Caco-2 (cell line): Measurements from ENCODE around the gene RBM33. TPM values are rescaled to one million over a fixed set of nuclear protein-coding genes. Genes with fewer than 3 reads are reported as not detected.
A peak's percentile ranks its signal among the peaks of the same experiment; 100 is the strongest.

Source experiments
- BruUV-seq: library from RNA; stranded (reverse); fragments of 400-500 nt; replicated peaks from 2 replicates; lab custom pipeline; 2021; lab: Mats Ljungman, UMichigan
- CTCF ChIA-PET: fragments of 300-600 bp; sonication (Branson Sonifier 250); formaldehyde crosslinking; loops from one replicate; lab custom pipeline; 2022; ENCODE audit warnings: antibody characterized with exemption; lab: Charles Lee
- POLR2A ChIA-PET: fragments of 300-600 bp; sonication (Branson Sonifier 250); formaldehyde crosslinking; loops from one replicate; lab custom pipeline; 2022; ENCODE audit warnings: antibody characterized with exemption; lab: Charles Lee
- DNase-seq, 2 experiments: peaks; one replicate each; pipeline versions ENCODE4 v3.0.0 to v3.0.0-alpha.2; 2020 to 2022
- H3K27me3 ChIP-seq: replicated peaks from 2 replicates; pipeline ENCODE4 v1.6.0; 2011; ENCODE audit warnings: low read length; ENCODE audit not compliant: control insufficient read depth, insufficient read depth
- H3K36me3 ChIP-seq: 2 replicates; pipeline ENCODE4 v1.5.1; 2011; ENCODE audit warnings: low read length; ENCODE audit not compliant: control insufficient read depth, insufficient read depth
- H3K4me1 ChIP-seq: fragments of 250-450 bp; sonication (Bioruptor Pico); 2 replicates; pipeline ENCODE4 v1.5.1; 2020; ENCODE audit warnings: mild to moderate bottlenecking
- H3K4me3 ChIP-seq: 2 replicates; pipeline ENCODE4 v1.5.1; 2011; ENCODE audit warnings: low read depth, mild to moderate bottlenecking, control low read depth, low read length
- H3K9me3 ChIP-seq: fragments of 250-450 bp; sonication (Bioruptor Pico); 2 replicates; pipeline ENCODE4 v1.5.1; 2020; ENCODE audit warnings: mild to moderate bottlenecking, moderate library complexity
- H3K27ac Mint-ChIP-seq: one replicate; pipeline ENCODE4 v1.8.0; 2022; ENCODE audit warnings: mixed read lengths; ENCODE audit not compliant: unreplicated experiment
- H3K27me3 Mint-ChIP-seq: one replicate; pipeline ENCODE4 v1.8.0; 2022; ENCODE audit warnings: mixed read lengths; ENCODE audit not compliant: insufficient read depth, unreplicated experiment
- H3K36me3 Mint-ChIP-seq: one replicate; pipeline ENCODE4 v1.8.0; 2022; ENCODE audit warnings: mild to moderate bottlenecking, mixed read lengths; ENCODE audit not compliant: insufficient read depth, unreplicated experiment
- H3K4me1 Mint-ChIP-seq: one replicate; pipeline ENCODE4 v1.8.0; 2022; ENCODE audit warnings: low read depth, mixed read lengths; ENCODE audit not compliant: unreplicated experiment
- H3K4me3 Mint-ChIP-seq: one replicate; pipeline ENCODE4 v1.8.0; 2022; ENCODE audit warnings: mild to moderate bottlenecking, moderate library complexity, mixed read lengths; ENCODE audit not compliant: unreplicated experiment
- H3K9me3 Mint-ChIP-seq: one replicate; pipeline ENCODE4 v1.8.0; 2022; ENCODE audit warnings: mixed read lengths; ENCODE audit not compliant: unreplicated experiment
- intact Hi-C: fragments of 100-400 bp; cut with micrococcal nuclease; formaldehyde crosslinking; loops from one replicate; pipeline ENCODE4 v1.10.0; 2022; ENCODE audit not compliant: unreplicated experiment
- total RNA-seq: library from RNA; stranded (reverse); gene quantifications from 2 replicates; pipeline ENCODE4 v1.2.3, GENCODE V29; 2022
- TF ChIP-seq, protein P1 (sequence below), 2 experiments: fragments of 200-600 bp in 1 of 2; IDR thresholded peaks; 1 replicate in 1 of 2; 2 replicates in 1 of 2; pipeline versions ENCODE4 v1.5.1 to v1.8.0; 2011 to 2022; ENCODE audit warnings: antibody characterized with exemption in 1 of 2, control low read depth in 1 of 2, inconsistent platforms in 1 of 2, low read depth in 1 of 2, low read length in 1 of 2, mild to moderate bottlenecking in 1 of 2, moderate library complexity in 1 of 2; ENCODE audit not compliant: insufficient read depth in 1 of 2, severe bottlenecking in 1 of 2, unreplicated experiment in 1 of 2

The RBM33 gene
- total RNA-seq, 1 experiment from 2014 or later, result 82.8 TPM

DNA sequence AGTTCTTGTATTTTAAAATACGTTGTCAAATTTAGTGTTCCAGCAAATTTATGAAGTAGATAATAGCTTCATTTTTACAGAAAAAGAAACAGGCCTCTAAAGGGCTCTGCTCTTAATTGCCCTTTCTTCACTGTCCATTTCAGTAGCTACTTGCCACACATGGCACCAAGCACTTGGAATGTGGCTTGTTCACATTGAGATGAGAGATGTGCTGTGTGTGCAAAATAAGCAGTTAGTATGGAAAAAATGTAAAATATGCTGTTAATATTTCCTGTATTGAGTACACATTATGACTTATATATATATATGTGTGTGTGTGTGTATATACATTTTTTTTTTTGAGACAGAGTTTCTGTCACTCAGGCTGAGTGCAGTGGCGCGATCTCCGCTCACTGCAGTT, 19.5 kb downstream of the RBM33 start:
- Mint-ChIP-seq H3K27me3 (no peaks in the 10 kb centered on the region), H3K27ac (no peak overlapping the region), H3K4me1 (peaks cover 24% of the 10 kb centered on the region), H3K4me3 (no peak overlapping the region), H3K9me3 (no peaks in the 10 kb centered on the region), H3K36me3 (peaks cover 19% of the 10 kb centered on the region)
- BruUV-seq, result no TSS peak
- Histone ChIP-seq H3K27me3 (no peaks in the 10 kb centered on the region), H3K9me3 (0 out of 2 replicates have a peak, but pooled peaks cover 3% of the 10 kb centered on the region), H3K36me3 (peaks cover 1% of the 10 kb centered on the region; the same call in 1 of the 2 replicates), H3K4me1 (no peaks in the 10 kb centered on the region), H3K4me3 (no peak overlapping the region)
- intact Hi-C loops, result loop anchor here (2.0 kb wide), 1 partner anchor 19 kb away; the partner anchor contains the start of gene RBM33
- no peak for DNase-seq
- TF ChIP-seq, protein P1, sequence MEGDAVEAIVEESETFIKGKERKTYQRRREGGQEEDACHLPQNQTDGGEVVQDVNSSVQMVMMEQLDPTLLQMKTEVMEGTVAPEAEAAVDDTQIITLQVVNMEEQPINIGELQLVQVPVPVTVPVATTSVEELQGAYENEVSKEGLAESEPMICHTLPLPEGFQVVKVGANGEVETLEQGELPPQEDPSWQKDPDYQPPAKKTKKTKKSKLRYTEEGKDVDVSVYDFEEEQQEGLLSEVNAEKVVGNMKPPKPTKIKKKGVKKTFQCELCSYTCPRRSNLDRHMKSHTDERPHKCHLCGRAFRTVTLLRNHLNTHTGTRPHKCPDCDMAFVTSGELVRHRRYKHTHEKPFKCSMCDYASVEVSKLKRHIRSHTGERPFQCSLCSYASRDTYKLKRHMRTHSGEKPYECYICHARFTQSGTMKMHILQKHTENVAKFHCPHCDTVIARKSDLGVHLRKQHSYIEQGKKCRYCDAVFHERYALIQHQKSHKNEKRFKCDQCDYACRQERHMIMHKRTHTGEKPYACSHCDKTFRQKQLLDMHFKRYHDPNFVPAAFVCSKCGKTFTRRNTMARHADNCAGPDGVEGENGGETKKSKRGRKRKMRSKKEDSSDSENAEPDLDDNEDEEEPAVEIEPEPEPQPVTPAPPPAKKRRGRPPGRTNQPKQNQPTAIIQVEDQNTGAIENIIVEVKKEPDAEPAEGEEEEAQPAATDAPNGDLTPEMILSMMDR (IDR thresholded peaks at IDR 0.05; ENCODE audit: insufficient read depth in 1 of 2, low read depth in 1 of 2, low read length in 1 of 2, severe bottlenecking in 1 of 2, unreplicated experiment in 1 of 2), result no peak
- ChIA-PET POLR2A (interaction anchor here (0.7 kb wide), 1 partner anchor 955 kb away, joined by 5 read pairs; no protein-coding TSS in a partner anchor), CTCF (no interaction called here)

DNA sequence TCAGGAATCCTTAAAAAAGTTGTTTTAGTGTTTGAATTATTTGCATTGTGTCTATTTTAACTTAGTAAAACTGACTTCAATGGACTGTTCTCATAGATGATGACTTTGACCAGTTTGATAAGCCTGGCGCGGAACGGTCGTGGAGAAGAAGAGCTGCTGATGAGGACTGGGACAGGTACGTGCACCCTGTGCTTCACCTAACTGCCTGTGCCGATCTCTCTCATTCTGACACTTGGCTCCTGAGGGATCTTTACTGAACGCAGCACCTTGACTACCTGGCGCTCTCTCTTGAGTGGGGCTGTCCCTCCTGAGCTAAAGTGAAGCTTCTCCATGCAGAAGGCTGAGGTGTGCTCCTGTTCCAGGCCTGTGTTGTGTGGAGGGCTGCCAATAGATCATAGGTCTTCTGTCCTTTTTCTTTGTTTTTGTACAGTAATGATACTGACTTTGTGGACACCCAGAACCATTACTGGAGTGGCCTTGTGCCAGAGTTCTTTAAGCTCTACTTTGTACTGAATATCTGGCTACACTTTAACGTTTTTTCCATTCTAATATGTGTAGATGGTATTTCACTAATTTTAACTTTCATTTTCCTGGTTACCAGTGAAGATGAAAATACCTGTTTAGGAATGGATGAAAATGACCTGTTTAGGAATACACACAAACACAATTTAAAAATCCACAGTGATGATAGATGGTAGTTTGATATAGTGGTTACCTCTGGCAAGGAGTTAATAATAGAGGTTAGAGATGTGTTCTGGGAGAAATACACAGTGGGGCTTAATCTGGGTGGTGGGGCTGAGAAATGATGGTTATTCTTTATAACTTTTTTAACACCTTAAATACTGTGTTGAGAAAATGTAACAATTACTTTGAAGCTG, 20.9 kb downstream of the RBM33 start:
- no peaks in the 10 kb centered on the region for H3K9me3 ChIP-seq
- no peak overlapping the region for H3K4me3 Mint-ChIP-seq
- no peak overlapping the region for H3K27ac Mint-ChIP-seq
- no peaks in the 10 kb centered on the region for H3K27me3 ChIP-seq
- no peaks in the 10 kb centered on the region for H3K4me1 ChIP-seq
- no TSS peak for BruUV-seq
- H3K36me3 ChIP-seq, result peaks cover 1% of the 10 kb centered on the region; the same call in 1 of the 2 replicates
- no peak overlapping the region for H3K4me3 ChIP-seq
- POLR2A ChIA-PET, result no interaction called here
- no peak for DNase-seq
- H3K9me3 Mint-ChIP-seq, result no peaks in the 10 kb centered on the region
- CTCF ChIA-PET, result no interaction called here
- peaks cover 19% of the 10 kb centered on the region for H3K36me3 Mint-ChIP-seq
- H3K4me1 Mint-ChIP-seq, result peaks cover 24% of the 10 kb centered on the region
- intact Hi-C loops, result loop anchor here (2.0 kb wide), 1 partner anchor 21 kb away; the partner anchor contains the start of gene RBM33
- TF ChIP-seq, protein P1 (IDR thresholded peaks at IDR 0.05; ENCODE audit: insufficient read depth in 1 of 2, low read depth in 1 of 2, low read length in 1 of 2, severe bottlenecking in 1 of 2, unreplicated experiment in 1 of 2), result no peak
- H3K27me3 Mint-ChIP-seq, result no peaks in the 10 kb centered on the region

GRCh38 chr7:155665957-155666287, 21.5 kb downstream of the RBM33 start:
- CTCF ChIA-PET, result interaction anchor here (1.2 kb wide), 1 partner anchor 67 kb away, joined by 3 read pairs; no protein-coding TSS in a partner anchor
- no peaks in the 10 kb centered on the region for H3K4me1 ChIP-seq
- TSS peak; percentile 7 for BruUV-seq

More at GRCh38 chr7:155665957-155666287, 21.5 kb downstream of the RBM33 start:
- no peak for DNase-seq
- POLR2A ChIA-PET, result no interaction called here
- H3K4me1 Mint-ChIP-seq, result peaks cover 18% of the 10 kb centered on the region
- no peak overlapping the region for H3K27ac Mint-ChIP-seq
- H3K4me3 Mint-ChIP-seq, result no peak overlapping the region
- Histone ChIP-seq H3K27me3 (no peaks in the 10 kb centered on the region), H3K4me3 (no peak overlapping the region), H3K36me3 (peaks cover 1% of the 10 kb centered on the region; the same call in 1 of the 2 replicates), H3K9me3 (no peaks in the 10 kb centered on the region)
- TF ChIP-seq, protein P1 (IDR thresholded peaks at IDR 0.05; ENCODE audit: insufficient read depth in 1 of 2, low read depth in 1 of 2, low read length in 1 of 2, severe bottlenecking in 1 of 2, unreplicated experiment in 1 of 2), result no peak
- intact Hi-C loops, result loop anchor here (2.0 kb wide), 1 partner anchor 21 kb away; the partner anchor contains the start of gene RBM33
- H3K27me3 Mint-ChIP-seq, result no peaks in the 10 kb centered on the region
- H3K9me3 Mint-ChIP-seq, result no peaks in the 10 kb centered on the region
- H3K36me3 Mint-ChIP-seq, result peaks cover 19% of the 10 kb centered on the region
